A673 (cell line): ENCODE data around the gene HHLA2.

ENCODE experiments used
- EZH2 ChIP-seq: fragments of 200-600 bp; sonication (generic); IDR thresholded peaks from 2 replicates; pipeline ENCODE4 v1.6.1; 2017; ENCODE audit warnings: borderline replicate concordance, low read depth, mild to moderate bottlenecking, mixed read lengths, antibody characterized with exemption, low read length; ENCODE audit not compliant: poor library complexity, severe bottlenecking
- TF ChIP-seq, protein P1 (sequence below): fragments of 300-800, 200-600 bp; sonication (generic); conservative IDR thresholded peaks from 2 replicates; pipeline ENCODE4 v1.5.1; 2017; ENCODE audit warnings: low read depth, mild to moderate bottlenecking, antibody characterized with exemption, low read length, moderate library complexity, mixed read lengths

DNA sequence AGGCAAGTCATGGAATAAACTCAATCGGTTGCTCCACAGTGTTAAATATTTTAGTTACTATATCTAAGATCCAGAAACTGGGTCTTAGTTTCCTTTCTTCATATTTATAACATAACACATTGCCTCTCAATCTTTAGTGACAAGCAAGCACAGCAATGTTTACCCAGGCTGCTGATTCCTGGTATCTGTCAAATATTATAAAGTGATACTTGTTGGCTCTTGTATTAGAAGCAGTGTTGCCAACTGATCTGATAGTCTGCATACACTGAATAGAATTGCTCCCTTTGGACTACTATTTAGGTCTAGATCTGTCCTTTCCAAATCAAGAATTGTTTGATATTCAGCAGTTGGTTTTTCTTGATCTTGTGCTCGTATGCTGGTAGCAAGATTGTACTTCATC lies 7.2 kb upstream of the HHLA2 start:
- no peak for TF ChIP-seq EZH2
- TF ChIP-seq, protein P1, sequence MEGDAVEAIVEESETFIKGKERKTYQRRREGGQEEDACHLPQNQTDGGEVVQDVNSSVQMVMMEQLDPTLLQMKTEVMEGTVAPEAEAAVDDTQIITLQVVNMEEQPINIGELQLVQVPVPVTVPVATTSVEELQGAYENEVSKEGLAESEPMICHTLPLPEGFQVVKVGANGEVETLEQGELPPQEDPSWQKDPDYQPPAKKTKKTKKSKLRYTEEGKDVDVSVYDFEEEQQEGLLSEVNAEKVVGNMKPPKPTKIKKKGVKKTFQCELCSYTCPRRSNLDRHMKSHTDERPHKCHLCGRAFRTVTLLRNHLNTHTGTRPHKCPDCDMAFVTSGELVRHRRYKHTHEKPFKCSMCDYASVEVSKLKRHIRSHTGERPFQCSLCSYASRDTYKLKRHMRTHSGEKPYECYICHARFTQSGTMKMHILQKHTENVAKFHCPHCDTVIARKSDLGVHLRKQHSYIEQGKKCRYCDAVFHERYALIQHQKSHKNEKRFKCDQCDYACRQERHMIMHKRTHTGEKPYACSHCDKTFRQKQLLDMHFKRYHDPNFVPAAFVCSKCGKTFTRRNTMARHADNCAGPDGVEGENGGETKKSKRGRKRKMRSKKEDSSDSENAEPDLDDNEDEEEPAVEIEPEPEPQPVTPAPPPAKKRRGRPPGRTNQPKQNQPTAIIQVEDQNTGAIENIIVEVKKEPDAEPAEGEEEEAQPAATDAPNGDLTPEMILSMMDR = no peak
